ENCODE measurements around the gene PCDHGA4.
A peak's percentile ranks its signal among the peaks of the same experiment; 100 is the strongest.
"Not testable (repeated sequence)": the region's sequence is repeated elsewhere in the genome, so short reads cannot be mapped to it uniquely, and the experiment has no call there.

PCDHGA4 gene

GRCh38 chr5:141384471-141385267 is 29.8 kb downstream of the PCDHGA4 start:
- no peak for DNase-seq (ENCODE audit: low read depth, low spot score)

GRCh38 chr5:141387557-141388311 is 32.9 kb downstream of the PCDHGA4 start, which contains the start of gene PCDHGB4:
TSS of gene PCDHGB4 (plus strand) at chr5:141387698. CDS start at chr5:141387885, 187 bp downstream.
- DNase-seq (ENCODE audit: low read depth, low spot score), result peak; percentile 62

GRCh38 chr5:141388661-141389060 is 33.8 kb downstream of the PCDHGA4 start:
- no peak for DNase-seq (ENCODE audit: low read depth, low spot score)

GRCh38 chr5:141389153-141390042 is 34.6 kb downstream of the PCDHGA4 start:
- DNase-seq (ENCODE audit: low read depth, low spot score), result no peak

GRCh38 chr5:141392429-141393198 is 37.8 kb downstream of the PCDHGA4 start, which contains the start of gene PCDHGA8:
TSS of gene PCDHGA8 (plus strand) at chr5:141392633. CDS start at chr5:141392814, 181 bp downstream.
- DNase-seq (ENCODE audit: low read depth, low spot score), result no peak

GRCh38 chr5:141393267-141393666 is 38.4 kb downstream of the PCDHGA4 start:
- no peak for DNase-seq (ENCODE audit: low read depth, low spot score)

GRCh38 chr5:141394401-141395187 is 39.8 kb downstream of the PCDHGA4 start:
- DNase-seq (ENCODE audit: low read depth, low spot score), result not testable (repeated sequence)

GRCh38 chr5:141397756-141398551 is 43.1 kb downstream of the PCDHGA4 start, which contains the start of gene PCDHGB5:
TSS of gene PCDHGB5 (plus strand) at chr5:141397947. CDS start at chr5:141398128, 181 bp downstream.
- peak; percentile 66 for DNase-seq (ENCODE audit: low read depth, low spot score)

- no peak for DNase-seq (ENCODE audit: low read depth, low spot score)
Measured at GRCh38 chr5:141398608-141399007, 43.8 kb downstream of the PCDHGA4 start.

GRCh38 chr5:141399555-141400258 is 44.9 kb downstream of the PCDHGA4 start:
- DNase-seq (ENCODE audit: low read depth, low spot score), result no peak

GRCh38 chr5:141402553-141403243 is 47.9 kb downstream of the PCDHGA4 start, which contains the start of gene PCDHGA9:
TSS of gene PCDHGA9 (plus strand) at chr5:141402778. CDS start at chr5:141402953, 175 bp downstream.
- peak; percentile 18 for DNase-seq (ENCODE audit: low read depth, low spot score)

GRCh38 chr5:141403387-141403786 is 48.6 kb downstream of the PCDHGA4 start:
- DNase-seq (ENCODE audit: low read depth, low spot score), result no peak

Measured in astrocyte of the hippocampus (primary cell).